Measurements from ENCODE around the gene WSCD2.

DNA sequence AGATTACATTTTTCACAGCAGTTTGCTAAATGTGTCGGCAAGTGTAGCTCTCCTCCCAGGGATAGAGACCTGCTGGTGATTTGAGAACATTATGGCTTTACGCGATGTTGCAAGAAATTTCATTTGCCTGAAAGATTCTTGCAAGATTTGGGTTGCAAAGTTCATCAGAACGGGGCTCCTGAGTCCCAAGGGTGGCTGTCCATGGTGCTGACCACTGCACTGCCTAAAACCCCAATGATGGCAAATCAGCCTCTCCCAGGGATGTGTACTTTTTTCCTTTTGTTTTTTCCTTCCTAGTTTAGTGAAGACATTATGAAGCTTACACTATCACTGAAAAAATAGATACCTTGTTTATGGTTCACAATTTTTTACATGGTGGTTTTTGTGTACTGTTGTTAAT, 85.4 kb downstream of the WSCD2 start:
- TF ChIP-seq, protein P1, sequence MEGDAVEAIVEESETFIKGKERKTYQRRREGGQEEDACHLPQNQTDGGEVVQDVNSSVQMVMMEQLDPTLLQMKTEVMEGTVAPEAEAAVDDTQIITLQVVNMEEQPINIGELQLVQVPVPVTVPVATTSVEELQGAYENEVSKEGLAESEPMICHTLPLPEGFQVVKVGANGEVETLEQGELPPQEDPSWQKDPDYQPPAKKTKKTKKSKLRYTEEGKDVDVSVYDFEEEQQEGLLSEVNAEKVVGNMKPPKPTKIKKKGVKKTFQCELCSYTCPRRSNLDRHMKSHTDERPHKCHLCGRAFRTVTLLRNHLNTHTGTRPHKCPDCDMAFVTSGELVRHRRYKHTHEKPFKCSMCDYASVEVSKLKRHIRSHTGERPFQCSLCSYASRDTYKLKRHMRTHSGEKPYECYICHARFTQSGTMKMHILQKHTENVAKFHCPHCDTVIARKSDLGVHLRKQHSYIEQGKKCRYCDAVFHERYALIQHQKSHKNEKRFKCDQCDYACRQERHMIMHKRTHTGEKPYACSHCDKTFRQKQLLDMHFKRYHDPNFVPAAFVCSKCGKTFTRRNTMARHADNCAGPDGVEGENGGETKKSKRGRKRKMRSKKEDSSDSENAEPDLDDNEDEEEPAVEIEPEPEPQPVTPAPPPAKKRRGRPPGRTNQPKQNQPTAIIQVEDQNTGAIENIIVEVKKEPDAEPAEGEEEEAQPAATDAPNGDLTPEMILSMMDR (IDR thresholded peaks at IDR 0.05) = no peak
- TF ChIP-seq POLR2AphosphoS5 (IDR thresholded peaks at IDR 0.05) = no peak
- no peak for TF ChIP-seq POLR2A (IDR thresholded peaks at IDR 0.05)

All from prostate gland (tissue), 2 donors.